ENCODE results near the gene CFAP90.

GRCh38 chr5:7894860-7895259 lies 43.9 kb upstream of the CFAP90 start:
- TF ChIP-seq CTCF (IDR thresholded peaks at IDR 0.05; ENCODE audit: extremely low read depth in 1 of 2, insufficient read depth in 1 of 2, low read depth in 1 of 2, low read length in 2 of 2) (no peak), EZH2 (IDR thresholded peaks at IDR 0.05; ENCODE audit: borderline replicate concordance, low read depth, low read length, severe bottlenecking) (no peak), POLR2A (IDR thresholded peaks at IDR 0.05; ENCODE audit: low read depth, low read length) (no peak)

All from endothelial cell of umbilical vein (primary cell).